ENCODE results near the gene CEBPA. TPM values are rescaled to one million over a fixed set of nuclear protein-coding genes. Genes with fewer than 3 reads are reported as not detected.

CEBPA gene
- total RNA-seq, 4 donors from 2014 or later = 5.1 to 15.9 (median 8.9) TPM

DNA sequence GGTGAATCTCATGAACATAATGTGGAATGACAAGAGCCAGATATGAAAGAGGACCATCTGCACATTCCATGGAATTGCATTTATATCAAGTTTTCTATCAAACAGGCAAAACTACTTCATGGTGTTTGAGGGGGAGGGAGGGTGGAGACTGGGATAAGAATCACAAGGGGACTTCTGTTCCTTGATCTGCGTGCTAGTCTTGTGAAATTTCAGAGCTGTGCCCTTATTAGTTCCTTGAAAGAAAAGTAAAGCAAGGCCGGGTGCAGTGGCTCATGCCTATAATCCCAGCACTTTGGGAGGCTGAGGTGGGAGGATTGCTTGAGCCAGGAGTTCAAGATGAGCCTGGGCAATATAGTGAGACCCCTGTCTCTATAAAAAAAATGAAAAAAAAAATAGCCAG lies 41.0 kb upstream of the CEBPA start:
- TF ChIP-seq EP300 (IDR thresholded peaks at IDR 0.05) = no peak
- no peak for TF ChIP-seq POLR2A (IDR thresholded peaks at IDR 0.05; ENCODE audit: low read depth)
- no peak for TF ChIP-seq POLR2AphosphoS5 (IDR thresholded peaks at IDR 0.05)
- no peak for TF ChIP-seq CTCF (IDR thresholded peaks at IDR 0.05)
- Histone ChIP-seq H3K36me3 (no peaks in the 10 kb centered on the region), H3K4me3 (no peak overlapping the region), H3K9me3 (no peaks in the 10 kb centered on the region), H3K27me3 (peaks cover 0 to 30% (median 0%) of the 10 kb centered on the region in 4 donors), H3K27ac (replicated peaks in 1 of 4) (no peak overlapping the region), H3K4me1 (peaks cover 0 to 12% (median 7%) of the 10 kb centered on the region in 4 donors)
- 79% methylated on average over 2 of the region's 2 CpGs for WGBS
- intact Hi-C loops (cut with DNase I) = no loop called here
- DNase-seq (ENCODE audit: extremely low spot score) = no peak

GRCh38 chr19:33340991-33341390 lies 38.7 kb upstream of the CEBPA start:
- DNase-seq (ENCODE audit: extremely low spot score) = no peak
- Histone ChIP-seq H3K27ac (replicated peaks in 1 of 4) (no peak overlapping the region), H3K4me3 (no peak overlapping the region), H3K27me3 (peaks cover 0 to 21% (median 0%) of the 10 kb centered on the region in 4 donors), H3K9me3 (no peaks in the 10 kb centered on the region), H3K36me3 (no peaks in the 10 kb centered on the region), H3K4me1 (peaks cover 0 to 12% (median 7%) of the 10 kb centered on the region in 4 donors)
- intact Hi-C loops (cut with DNase I) = no loop called here
- WGBS = 65% methylated on average over 2 of the region's 2 CpGs
- TF ChIP-seq EP300 (IDR thresholded peaks at IDR 0.05) (no peak), POLR2A (IDR thresholded peaks at IDR 0.05; ENCODE audit: low read depth) (no peak), CTCF (IDR thresholded peaks at IDR 0.05) (no peak), POLR2AphosphoS5 (IDR thresholded peaks at IDR 0.05) (no peak)

DNA sequence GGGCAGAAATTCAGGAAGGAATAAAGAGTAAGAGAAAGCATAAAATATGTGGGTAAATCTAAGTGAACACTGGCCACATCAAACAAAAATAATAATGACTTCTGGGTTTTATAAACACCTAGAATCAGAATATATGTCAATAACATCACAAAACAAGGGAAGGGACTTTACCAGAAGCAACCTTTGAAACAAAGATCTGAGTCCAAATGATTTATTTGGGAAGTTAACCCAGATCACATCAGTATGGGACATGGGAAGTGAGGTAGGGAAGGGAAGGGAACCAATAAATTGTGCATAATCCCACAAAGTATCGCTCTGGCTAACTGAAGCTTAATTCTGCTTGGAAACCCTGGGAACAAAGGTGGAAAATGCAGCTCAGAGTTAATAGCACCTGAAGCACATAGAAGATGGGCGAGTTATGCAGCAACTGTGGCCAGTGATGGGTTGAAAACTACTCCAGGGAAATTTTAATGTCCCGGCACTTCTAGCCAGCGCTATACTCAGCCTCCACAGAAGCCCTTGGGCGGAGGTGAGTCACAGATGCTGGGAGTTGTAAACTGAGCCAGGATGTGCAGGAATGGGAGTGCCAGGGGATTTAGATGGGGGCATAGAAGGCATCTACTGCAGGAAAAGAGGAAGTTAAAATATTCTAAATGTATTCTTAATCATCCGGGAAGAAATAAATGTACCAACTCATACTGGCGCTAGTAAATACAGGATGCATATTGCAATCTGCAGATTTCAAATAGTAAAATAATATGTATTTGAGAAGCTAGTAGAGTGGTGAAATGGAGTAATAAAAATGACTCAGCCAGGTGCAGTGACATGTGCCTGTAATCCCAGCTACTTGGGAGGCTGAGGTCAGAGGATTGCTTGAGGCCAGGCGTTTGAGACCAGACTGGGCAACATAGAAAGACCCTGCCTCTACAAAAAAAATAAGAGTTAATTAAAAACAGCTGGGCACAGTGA lies 37.0 kb upstream of the CEBPA start:
- intact Hi-C loops (cut with DNase I) = no loop called here
- H3K27me3 ChIP-seq = peaks cover 0 to 13% (median 0%) of the 10 kb centered on the region in 4 donors
- no peaks in the 10 kb centered on the region for H3K9me3 ChIP-seq
- TF ChIP-seq EP300 (IDR thresholded peaks at IDR 0.05) = no peak
- TF ChIP-seq POLR2AphosphoS5 (IDR thresholded peaks at IDR 0.05) = no peak
- TF ChIP-seq CTCF (IDR thresholded peaks at IDR 0.05) = no peak
- no peak for TF ChIP-seq POLR2A (IDR thresholded peaks at IDR 0.05; ENCODE audit: low read depth)
- H3K4me1 ChIP-seq = peaks cover 0 to 7% (median 3%) of the 10 kb centered on the region in 4 donors
- H3K36me3 ChIP-seq = no peaks in the 10 kb centered on the region
- no peak overlapping the region for H3K4me3 ChIP-seq
- H3K27ac ChIP-seq (replicated peaks in 1 of 4) = no peak overlapping the region
- WGBS = 82% methylated on average over 8 of the region's 8 CpGs
- DNase-seq (ENCODE audit: extremely low spot score) = no peak

DNA sequence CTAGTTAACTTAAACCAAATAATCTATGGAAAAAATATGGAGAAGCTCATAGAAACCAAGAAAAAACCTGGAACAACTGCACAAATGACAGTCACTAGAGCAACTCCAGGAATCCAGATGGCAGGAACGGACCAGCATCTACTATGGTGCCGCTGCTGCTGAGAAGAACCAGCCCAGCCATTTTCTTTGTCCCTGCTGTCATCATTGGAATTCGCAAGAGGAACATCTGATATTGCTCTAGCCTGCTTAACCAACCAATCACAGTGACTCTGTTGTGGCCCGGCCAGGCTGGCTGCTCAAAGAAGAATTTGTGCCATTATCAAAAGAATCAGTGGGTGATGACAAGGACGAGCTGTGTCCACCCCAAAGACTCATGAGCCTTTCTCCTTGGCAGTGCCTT lies 33.1 kb upstream of the CEBPA start:
- no peaks in the 10 kb centered on the region for H3K4me1 ChIP-seq
- H3K27ac ChIP-seq (replicated peaks in 1 of 4) = no peak overlapping the region
- intact Hi-C loops (cut with DNase I) = no loop called here
- no peaks in the 10 kb centered on the region for H3K36me3 ChIP-seq
- 88% methylated on average over 5 of the region's 5 CpGs for WGBS
- no peaks in the 10 kb centered on the region for H3K27me3 ChIP-seq
- H3K9me3 ChIP-seq = no peaks in the 10 kb centered on the region
- DNase-seq (ENCODE audit: extremely low spot score) = no peak
- H3K4me3 ChIP-seq = no peak overlapping the region
- no peak for TF ChIP-seq CTCF (IDR thresholded peaks at IDR 0.05)
- no peak for TF ChIP-seq POLR2A (IDR thresholded peaks at IDR 0.05; ENCODE audit: low read depth)
- no peak for TF ChIP-seq POLR2AphosphoS5 (IDR thresholded peaks at IDR 0.05)
- no peak for TF ChIP-seq EP300 (IDR thresholded peaks at IDR 0.05)

All from esophagus muscularis mucosa (tissue), 4 donors.